HG03097 (cell line): ENCODE measurements around the gene TNNI3K.

ENCODE experiments used
- ATAC-seq: cut with Tn5 transposase; IDR thresholded peaks from one replicate; pipeline ENCODE4 v1.9.1; 2021; ENCODE audit not compliant: unreplicated experiment, low FRiP score

TNNI3K gene

GRCh38 chr1:74481607-74482006 is 246.4 kb downstream of the TNNI3K start:
- no peak for ATAC-seq

- ATAC-seq: no peak
Measured at GRCh38 chr1:74485622-74486021, 250.4 kb downstream of the TNNI3K start.

- no peak for ATAC-seq
Measured at GRCh38 chr1:74486036-74486435, 250.8 kb downstream of the TNNI3K start.

GRCh38 chr1:74496669-74497068 is 261.5 kb downstream of the TNNI3K start:
- ATAC-seq: no peak

- no peak for ATAC-seq
Measured at GRCh38 chr1:74498901-74499300, 263.7 kb downstream of the TNNI3K start.

- ATAC-seq: no peak
Measured at GRCh38 chr1:74502432-74502831, 267.2 kb downstream of the TNNI3K start.

GRCh38 chr1:74502858-74503257 is 267.7 kb downstream of the TNNI3K start:
- no peak for ATAC-seq

GRCh38 chr1:74504125-74504932 is 269.1 kb downstream of the TNNI3K start:
- peak; percentile 79 for ATAC-seq

GRCh38 chr1:74504933-74505512 is 269.8 kb downstream of the TNNI3K start:
- no peak for ATAC-seq

GRCh38 chr1:74505928-74506710 is 270.9 kb downstream of the TNNI3K start:
- ATAC-seq: no peak

- ATAC-seq: no peak
Measured at GRCh38 chr1:74508449-74508848, 273.3 kb downstream of the TNNI3K start.

GRCh38 chr1:74512170-74512915 is 277.2 kb downstream of the TNNI3K start, which contains the start of gene LRRC53:
Gene LRRC53, minus strand, starts transcription at chr1:74512611. Its CDS starts 29,262 bp downstream, at chr1:74483349.
- no peak for ATAC-seq

GRCh38 chr1:74513411-74514300 is 278.5 kb downstream of the TNNI3K start:
- no peak for ATAC-seq

- ATAC-seq: peak; percentile 79
Measured at GRCh38 chr1:74517599-74518051, 282.4 kb downstream of the TNNI3K start.

- no peak for ATAC-seq
Measured at GRCh38 chr1:74522148-74522547, 287.0 kb downstream of the TNNI3K start.

- ATAC-seq: no peak
Measured at GRCh38 chr1:74523873-74524480, 288.8 kb downstream of the TNNI3K start.

- ATAC-seq: no peak
Measured at GRCh38 chr1:74526708-74527107, 291.5 kb downstream of the TNNI3K start.

- no peak for ATAC-seq
Measured at GRCh38 chr1:74528123-74528522, 292.9 kb downstream of the TNNI3K start.

GRCh38 chr1:74530892-74531291 is 295.7 kb downstream of the TNNI3K start:
- ATAC-seq: no peak
